ENCODE data around the gene GLP1R. TPM values are rescaled to one million over a fixed set of nuclear protein-coding genes. Genes with fewer than 3 reads are reported as not detected.

GLP1R gene
- total and polyA plus RNA-seq, 2 of the 4 experiments (the other 2 are of a cell fraction) = not detected

GRCh38 chr6:39061588-39061987 lies 13.0 kb downstream of the GLP1R start:
- Histone ChIP-seq H4K8ac (ENCODE audit: low read depth in 2 of 2, low read length in 2 of 2) (no peak overlapping the region), H3K4ac (ENCODE audit: low read depth, low read length) (no peak overlapping the region), H3K4me2 (ENCODE audit: low read depth, low read length) (no peak overlapping the region), H2BK20ac (ENCODE audit: low read depth, low read length) (no peak overlapping the region), H3K27ac (ENCODE audit: insufficient read depth, low read length) (no peak overlapping the region), H2AK5ac (ENCODE audit: low read depth, low read length) (no peak overlapping the region), H4K91ac (ENCODE audit: insufficient read depth, low read depth, low read length) (no peak overlapping the region), H4K20me1 (ENCODE audit: insufficient read depth, low read length) (no peaks in the 10 kb centered on the region), H3K79me1 (ENCODE audit: low read depth in 1 of 2, low read length in 2 of 2) (no peaks in the 10 kb centered on the region), H3K9me1 (ENCODE audit: insufficient read depth, low read length) (no peaks in the 10 kb centered on the region), H3K4me3 (ENCODE audit: insufficient read depth, low read depth, low read length) (no peak overlapping the region), H3K56ac (ENCODE audit: extremely low read depth, insufficient read depth, low read length) (no peak overlapping the region), H2AFZ (replicated peaks; ENCODE audit: low read length, poor library complexity) (no peak overlapping the region), H4K5ac (ENCODE audit: low read depth, low read length) (no peak overlapping the region), H2AK9ac (replicated peaks; ENCODE audit: low read depth, low read length, poor library complexity) (no peak overlapping the region), H3K4me1 (ENCODE audit: control insufficient read depth, insufficient read depth, low read length) (no peaks in the 10 kb centered on the region), H2BK5ac (ENCODE audit: low read depth, low read length, poor library complexity, severe bottlenecking) (no peak overlapping the region), H2BK15ac (ENCODE audit: low read depth, low read length) (no peak overlapping the region), H3K14ac (replicated peaks; ENCODE audit: low read depth, low read length) (no peak overlapping the region), H3K9me3 (ENCODE audit: control insufficient read depth, insufficient read depth, low read length) (no peaks in the 10 kb centered on the region), H2BK120ac (ENCODE audit: low read depth, low read length) (no peak overlapping the region), H3K18ac (ENCODE audit: low read depth, low read length) (no peak overlapping the region), H3K36me3 (ENCODE audit: control insufficient read depth, insufficient read depth, low read length) (no peaks in the 10 kb centered on the region), H3K23ac (ENCODE audit: low read depth, low read length) (no peak overlapping the region), H3K27me3 (ENCODE audit: control insufficient read depth, insufficient read depth, low read length) (peaks cover 15% of the 10 kb centered on the region), H3K9ac (ENCODE audit: low read depth, low read length) (no peak overlapping the region)
- in situ Hi-C loops (cut with MboI; ENCODE audit: low sequenced_read_pairs) (no loop called here), intact Hi-C loops (cut with micrococcal nuclease) (no loop called here), dilution Hi-C loops (cut with HindIII; ENCODE audit: low sequenced_read_pairs, unreplicated experiment) (no loop called here)
- no peak for ATAC-seq (ENCODE audit: low read depth)
- ChIA-PET CTCF (no interaction called here), POLR2A (ENCODE audit: unreplicated experiment) (no interaction called here)
- no peak for TF ChIP-seq RAD21 (IDR thresholded peaks at IDR 0.05; ENCODE audit: low read length)
- TF ChIP-seq RCOR1 (IDR thresholded peaks at IDR 0.05; ENCODE audit: insufficient replicate concordance, low read length) = no peak
- TF ChIP-seq MXI1 (IDR thresholded peaks at IDR 0.05; ENCODE audit: borderline replicate concordance, low read depth, low read length) = no peak
- TF ChIP-seq RFX5 (IDR thresholded peaks at IDR 0.05; ENCODE audit: low read depth, low read length) = no peak
- TF ChIP-seq POLR2A (IDR thresholded peaks at IDR 0.05; ENCODE audit: low read depth, low read length) = no peak
- TF ChIP-seq MAZ (IDR thresholded peaks at IDR 0.05; ENCODE audit: borderline replicate concordance, low read depth, low read length) = no peak
- no peak for TF ChIP-seq FOS (IDR thresholded peaks at IDR 0.05; ENCODE audit: low read depth, low read length)
- TF ChIP-seq CEBPB (IDR thresholded peaks at IDR 0.05; ENCODE audit: low read depth, low read length) = no peak
- no peak for TF ChIP-seq NFE2L2 (IDR thresholded peaks at IDR 0.05; ENCODE audit: low read depth, low read length)
- no peak for TF ChIP-seq ELK1 (IDR thresholded peaks at IDR 0.05; ENCODE audit: borderline replicate concordance, low read depth, low read length)
- no peak for TF ChIP-seq CTCF (conservative IDR thresholded peaks at IDR 0.05; ENCODE audit: low read depth, low read length)
- DNase-seq = no peak
- BruUV-seq (replicated peaks) = no TSS peak
- WGBS, 2 experiments (ENCODE audit: extremely low coverage in 2 of 2, insufficient read length in 1 of 2) = no CpG with 5 or more reads among the region's 3 CpGs
